ENCODE results near the gene TSPAN31.

DNA sequence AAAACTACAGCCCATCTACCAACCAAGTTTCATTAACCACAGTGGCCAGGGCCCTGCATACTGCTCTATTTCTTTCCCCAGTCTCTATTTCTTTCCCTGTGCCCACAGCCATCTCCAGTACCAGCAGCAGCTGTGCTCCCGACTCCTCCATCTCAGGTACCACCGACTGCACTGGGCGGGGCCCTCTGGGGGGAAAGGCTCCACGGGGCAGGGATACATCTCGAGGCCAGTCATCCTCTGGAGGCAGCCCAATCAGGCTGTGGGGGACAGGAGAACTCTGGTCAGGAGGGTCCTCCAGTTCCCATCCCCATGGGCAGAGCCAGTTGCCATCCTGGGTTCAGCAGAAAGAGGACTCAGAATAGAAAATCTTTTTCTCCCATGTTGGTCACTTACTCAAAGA lies 4.2 kb downstream of the TSPAN31 start:
- TF ChIP-seq, protein P1, sequence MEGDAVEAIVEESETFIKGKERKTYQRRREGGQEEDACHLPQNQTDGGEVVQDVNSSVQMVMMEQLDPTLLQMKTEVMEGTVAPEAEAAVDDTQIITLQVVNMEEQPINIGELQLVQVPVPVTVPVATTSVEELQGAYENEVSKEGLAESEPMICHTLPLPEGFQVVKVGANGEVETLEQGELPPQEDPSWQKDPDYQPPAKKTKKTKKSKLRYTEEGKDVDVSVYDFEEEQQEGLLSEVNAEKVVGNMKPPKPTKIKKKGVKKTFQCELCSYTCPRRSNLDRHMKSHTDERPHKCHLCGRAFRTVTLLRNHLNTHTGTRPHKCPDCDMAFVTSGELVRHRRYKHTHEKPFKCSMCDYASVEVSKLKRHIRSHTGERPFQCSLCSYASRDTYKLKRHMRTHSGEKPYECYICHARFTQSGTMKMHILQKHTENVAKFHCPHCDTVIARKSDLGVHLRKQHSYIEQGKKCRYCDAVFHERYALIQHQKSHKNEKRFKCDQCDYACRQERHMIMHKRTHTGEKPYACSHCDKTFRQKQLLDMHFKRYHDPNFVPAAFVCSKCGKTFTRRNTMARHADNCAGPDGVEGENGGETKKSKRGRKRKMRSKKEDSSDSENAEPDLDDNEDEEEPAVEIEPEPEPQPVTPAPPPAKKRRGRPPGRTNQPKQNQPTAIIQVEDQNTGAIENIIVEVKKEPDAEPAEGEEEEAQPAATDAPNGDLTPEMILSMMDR (IDR thresholded peaks at IDR 0.05; ENCODE audit: low read depth, low read length, poor library complexity, severe bottlenecking), result no peak
- no peak for TF ChIP-seq EZH2phosphoT487 (IDR thresholded peaks at IDR 0.05; ENCODE audit: borderline replicate concordance, low read length)

All from DOHH2 (cell line).